K562 (cell line): ENCODE results near the gene SAE1. TPM values are rescaled to one million over a fixed set of nuclear protein-coding genes. Genes with fewer than 3 reads are reported as not detected.

Source experiments
- ARID1B ChIP-seq: fragments of 450-650 bp; IDR thresholded peaks from 2 replicates; pipeline ENCODE4 v1.6.1; 2016; ENCODE audit warnings: antibody characterized with exemption, mild to moderate bottlenecking, inconsistent platforms
- BCOR ChIP-seq: fragments of 450-650 bp; IDR thresholded peaks from 2 replicates; pipeline ENCODE4 v1.6.1; 2016
- C11orf30 ChIP-seq: fragments of 450-650 bp; IDR thresholded peaks from 2 replicates; pipeline ENCODE4 v1.6.1; 2016; ENCODE audit warnings: low read depth, mild to moderate bottlenecking
- CBX5 ChIP-seq: IDR thresholded peaks from 2 replicates; pipeline ENCODE4 v1.6.1; 2014; ENCODE audit warnings: low read depth, borderline replicate concordance
- CCNT2 ChIP-seq: IDR thresholded peaks from 2 replicates; pipeline ENCODE4 v1.6.1; 2011; ENCODE audit warnings: borderline replicate concordance, low read depth, mild to moderate bottlenecking, moderate library complexity, mixed read lengths, low read length; ENCODE audit not compliant: insufficient read length; ENCODE audit errors: extremely low read depth
- FOXA3 ChIP-seq, 2 experiments: fragments of 450-650 bp in 1 of 2; sonication (generic) in 1 of 2; formaldehyde crosslinking; IDR thresholded peaks in 1 of 2; conservative IDR thresholded peaks in 1 of 2; 2 replicates each; pipeline versions ENCODE4 v1.4.0 to v1.8.0; 2020 to 2022; ENCODE audit warnings: mild to moderate bottlenecking in 2 of 2, missing genetic modification reagents in 1 of 2
- FOXP1 ChIP-seq: sonication (generic); formaldehyde crosslinking; IDR thresholded peaks from 2 replicates; pipeline ENCODE4 v1.8.0; 2022; ENCODE audit warnings: mild to moderate bottlenecking, missing genetic modification reagents
- GTF2F1 ChIP-seq: IDR thresholded peaks from 2 replicates; pipeline ENCODE4 v1.6.1; 2011; ENCODE audit warnings: low read depth, low read length, improper control_type of control experiment
- KLF16 ChIP-seq: IDR thresholded peaks from 2 replicates; pipeline ENCODE4 v1.6.1; 2016; ENCODE audit warnings: antibody characterized with exemption
- NFIX ChIP-seq: fragments of 250-450 bp; sonication (Bioruptor Pico); IDR thresholded peaks from 2 replicates; pipeline ENCODE4 v1.4.0; 2020; ENCODE audit warnings: low read depth, mild to moderate bottlenecking, moderate library complexity
- NR2C2 ChIP-seq, 2 experiments: fragments of 200-800 bp in 1 of 2; sonication (Bioruptor generic) in 1 of 2; sonication (generic) in 1 of 2; formaldehyde crosslinking in 1 of 2; IDR thresholded peaks; 2 replicates each; pipeline versions ENCODE4 v1.6.1 to v1.8.0; 2016 to 2022; ENCODE audit warnings: mild to moderate bottlenecking in 1 of 2, missing compliant biosample characterization in 1 of 2, missing genetic modification characterization in 1 of 2, missing genetic modification reagents in 1 of 2
- TGIF2 ChIP-seq: sonication (generic); formaldehyde crosslinking; IDR thresholded peaks from 2 replicates; pipeline ENCODE4 v1.8.1; 2022; ENCODE audit warnings: mild to moderate bottlenecking, missing genetic modification reagents, moderate library complexity
- ZKSCAN8 ChIP-seq: fragments of 200-800 bp; sonication (Bioruptor generic); IDR thresholded peaks from 2 replicates; pipeline ENCODE4 v1.6.1; 2016; ENCODE audit warnings: missing genetic modification characterization, missing compliant biosample characterization
- ZNF311 ChIP-seq: fragments of 250-450 bp; sonication (Bioruptor Pico); IDR thresholded peaks from 2 replicates; pipeline ENCODE4 v1.4.0; 2020; ENCODE audit warnings: mild to moderate bottlenecking, moderate library complexity
- ZNF431 ChIP-seq: sonication (generic); formaldehyde crosslinking; IDR thresholded peaks from 2 replicates; pipeline ENCODE4 v1.8.0; 2022; ENCODE audit warnings: mild to moderate bottlenecking, missing genetic modification reagents
- ZNF740 ChIP-seq, 3 experiments: fragments of 200-800 bp in 1 of 3; sonication (Bioruptor generic) in 1 of 3; sonication (generic) in 1 of 3; formaldehyde crosslinking in 1 of 3; IDR thresholded peaks; 2 replicates each; pipeline versions ENCODE4 v1.6.1 to v1.8.0; 2016 to 2022; ENCODE audit warnings: mild to moderate bottlenecking in 2 of 3, missing compliant biosample characterization in 2 of 3, missing genetic modification characterization in 2 of 3, missing genetic modification reagents in 1 of 3
- ZNF830 ChIP-seq: fragments of 250-450 bp; sonication (Bioruptor Pico); IDR thresholded peaks from 2 replicates; pipeline ENCODE4 v1.5.0; 2021; ENCODE audit warnings: mild to moderate bottlenecking
- polyA plus RNA-seq, 8 experiments: library from polyadenylated mRNA; depleted of rRNA in 4 of 8; stranded (reverse) in 5 of 8; unstranded in 3 of 8; fragments of >200 nt; fragmentation: Nextera tagmentation in 2 of 8; fragmentation: Illumina TruSeq in 1 of 8; extraction: Ambion mirVana in 2 of 8; extraction: Trizol in 1 of 8; gene quantifications; 2 replicates each; pipeline versions ENCODE4 v1.2.1 to v1.2.3, GENCODE V29; 2011 to 2014; ENCODE audit warnings: inconsistent platforms in 1 of 8, missing spikeins in 1 of 8
- total RNA-seq, 7 experiments: library from RNA; depleted of rRNA in 6 of 7; stranded (reverse); fragments of >200 nt in 6 of 7; fragmentation: Illumina TruSeq in 2 of 7; extraction: Trizol in 2 of 7; gene quantifications; 2 replicates each; pipeline versions ENCODE4 v1.2.1 to v1.2.3, GENCODE V29; 2011 to 2021; ENCODE audit warnings: low replicate concordance in 1 of 7

Gene SAE1
- total and polyA plus RNA-seq, 9 of the 15 experiments (the other 6 are each of a cell fraction or from before 2014, with no cell fraction given), result 82.8 to 299 (median 217) TPM

- TF ChIP-seq CBX5, result no peak; the same call in 1 of the 2 replicates
- TF ChIP-seq FOXP1 (CRISPR knock-in tag), result peak; percentile 98
- no peak for TF ChIP-seq ZNF830
- peak; percentile 96 for TF ChIP-seq ZNF740 (CRISPR knock-in tag; IDR thresholded peaks at IDR 0.05)
- peak in 1 of 2 experiments; percentile 98; a peak in 2 of 4 replicates for TF ChIP-seq ZNF740 (tag; IDR thresholded peaks at IDR 0.05)
- 0 out of 2 replicates have a peak, but pooled peaks have one; percentile 16 for TF ChIP-seq KLF16
- TF ChIP-seq FOXA3 (CRISPR knock-in tag; conservative IDR thresholded peaks at IDR 0.05 in 1 of 2, IDR thresholded peaks at IDR 0.05 in 1 of 2), result peak; percentile 56 to 82; a peak in 3 of 4 replicates
- no peak for TF ChIP-seq ARID1B
- TF ChIP-seq CCNT2, result peak; percentile 81
- peak; percentile 93 for TF ChIP-seq BCOR
- no peak for TF ChIP-seq ZNF431 (CRISPR knock-in tag)
- TF ChIP-seq TGIF2 (CRISPR knock-in tag), result 0 out of 2 replicates have a peak, but pooled peaks have one; percentile 33
- TF ChIP-seq NFIX, result no peak
- no peak for TF ChIP-seq GTF2F1
- no peak for TF ChIP-seq ZNF311 (CRISPR knock-in tag)
- TF ChIP-seq NR2C2 (CRISPR knock-in tag; IDR thresholded peaks at IDR 0.05), result no peak
- peak; percentile 52; the same call in 1 of the 2 replicates for TF ChIP-seq NR2C2 (tag; IDR thresholded peaks at IDR 0.05)
- no peak for TF ChIP-seq ZKSCAN8 (CRISPR knock-in tag)
- no peak for TF ChIP-seq C11orf30
These were observed 99.7 kb downstream of the SAE1 start (continued) for GRCh38 chr19:47230054-47230920.
